Smooth muscle cell (in vitro differentiated cells): ENCODE results near the gene ERMAP. TPM values are rescaled to one million over a fixed set of nuclear protein-coding genes. Genes with fewer than 3 reads are reported as not detected.

ENCODE experiments used
- DNase-seq: peaks from one replicate; lab custom pipeline; 2025; ENCODE audit not compliant: unreplicated experiment; lab: John Stamatoyannopoulos, UW
- H2AFZ ChIP-seq: fragments of 200-600 bp; sonication (generic); 2 replicates; pipeline ENCODE4 v1.6.0; 2016; ENCODE audit warnings: antibody characterized with exemption, low read depth, mild to moderate bottlenecking
- H3F3A ChIP-seq: fragments of 200-600 bp; sonication (generic); 2 replicates; pipeline ENCODE4 v1.6.0; 2017; ENCODE audit warnings: antibody characterized with exemption, low read depth
- H3K27ac ChIP-seq: fragments of 200-600 bp; sonication (generic); 2 replicates; pipeline ENCODE4 v1.5.1; 2016; ENCODE audit warnings: low read depth, mild to moderate bottlenecking
- H3K27me3 ChIP-seq: fragments of 200-600 bp; sonication (generic); 2 replicates; pipeline ENCODE4 v1.6.1; 2016; ENCODE audit warnings: low read depth, mild to moderate bottlenecking
- H3K36me3 ChIP-seq: fragments of 200-600 bp; sonication (generic); 2 replicates; pipeline ENCODE4 v1.5.1; 2016; ENCODE audit warnings: low read depth
- H3K4me1 ChIP-seq: fragments of 200-600 bp; sonication (generic); 2 replicates; pipeline ENCODE4 v1.5.1; 2016; ENCODE audit warnings: low read depth
- H3K4me2 ChIP-seq: fragments of 200-600 bp; sonication (generic); 2 replicates; pipeline ENCODE4 v1.6.0; 2016; ENCODE audit warnings: mild to moderate bottlenecking
- H3K4me3 ChIP-seq: fragments of 200-600 bp; sonication (generic); 2 replicates; pipeline ENCODE4 v1.5.1; 2016; ENCODE audit warnings: mild to moderate bottlenecking
- H3K79me2 ChIP-seq: fragments of 200-600 bp; sonication (generic); 2 replicates; pipeline ENCODE4 v1.6.0; 2016; ENCODE audit warnings: low read depth, mild to moderate bottlenecking
- H3K9ac ChIP-seq: fragments of 200-600 bp; sonication (generic); 2 replicates; pipeline ENCODE4 v1.6.0; 2016; ENCODE audit warnings: low read depth
- H3K9me3 ChIP-seq: fragments of 200-600 bp; sonication (generic); replicated peaks from 2 replicates; pipeline ENCODE4 v1.5.1; 2016; ENCODE audit warnings: low read depth
- H4K20me1 ChIP-seq: fragments of 200-600 bp; sonication (generic); 2 replicates; pipeline ENCODE4 v1.6.0; 2016; ENCODE audit warnings: low read depth
- CTCF ChIP-seq: fragments of 200-600 bp; sonication (generic); IDR thresholded peaks from 2 replicates; pipeline ENCODE4 v1.5.1; 2017; ENCODE audit warnings: borderline replicate concordance, mild to moderate bottlenecking, antibody characterized with exemption; ENCODE audit not compliant: insufficient read depth, poor library complexity, severe bottlenecking
- WGBS: methylation state at CpG from one replicate; pipeline ENCODE4 v1.1.7; 2016; ENCODE audit warnings: low lambda C conversion rate; 5-methylcytosine and 5-hydroxymethylcytosine counted together
- polyA plus RNA-seq: library from polyadenylated mRNA; unstranded; fragments of >200 nt; fragmentation: Nextera tagmentation; extraction: Ambion mirVana; gene quantifications from 2 replicates; pipeline ENCODE4 v1.2.1, GENCODE V29; 2016
- total RNA-seq: library from RNA; depleted of rRNA; stranded (reverse); fragments of >200 nt; gene quantifications from 2 replicates; pipeline ENCODE4 v1.2.3, GENCODE V29; 2014

The ERMAP gene
- total and polyA plus RNA-seq, 2 experiments from 2014 or later, result 4.1 to 5.1 TPM

- H2AFZ ChIP-seq, result no peak overlapping the region
- no peaks in the 10 kb centered on the region for H3F3A ChIP-seq
- no peaks in the 10 kb centered on the region for H3K36me3 ChIP-seq
- H3K9ac ChIP-seq, result no peak overlapping the region
- no peaks in the 10 kb centered on the region for H3K4me1 ChIP-seq
- H3K79me2 ChIP-seq, result no peaks in the 10 kb centered on the region
- WGBS, result 63% methylated on average over 4 of the region's 4 CpGs
- no peak overlapping the region for H3K4me3 ChIP-seq
- no peak for DNase-seq
- no peak for TF ChIP-seq CTCF
- H3K9me3 ChIP-seq, result no peaks in the 10 kb centered on the region
- peaks cover 13% of the 10 kb centered on the region for H3K27me3 ChIP-seq
- H4K20me1 ChIP-seq, result no peaks in the 10 kb centered on the region
- H3K27ac ChIP-seq, result no peak overlapping the region
- H3K4me2 ChIP-seq, result no peak overlapping the region
Measured at GRCh38 chr1:42880384-42880783, 63.5 kb downstream of the ERMAP start.

- H3K4me2 ChIP-seq, result no peak overlapping the region
- no peaks in the 10 kb centered on the region for H3K36me3 ChIP-seq
- no peak for TF ChIP-seq CTCF
- H3K9me3 ChIP-seq, result no peaks in the 10 kb centered on the region
- no peaks in the 10 kb centered on the region for H3F3A ChIP-seq
- no peak overlapping the region for H3K27ac ChIP-seq
- WGBS, result 92% methylated on average over 16 of the region's 16 CpGs
- no peaks in the 10 kb centered on the region for H3K27me3 ChIP-seq
- H4K20me1 ChIP-seq, result no peaks in the 10 kb centered on the region
- no peak overlapping the region for H3K9ac ChIP-seq
- H3K4me1 ChIP-seq, result no peaks in the 10 kb centered on the region
- no peak overlapping the region for H2AFZ ChIP-seq
- no peak for DNase-seq
- H3K79me2 ChIP-seq, result no peaks in the 10 kb centered on the region
- no peak overlapping the region for H3K4me3 ChIP-seq
Measured at GRCh38 chr1:42886046-42886739, 69.3 kb downstream of the ERMAP start.

- Histone ChIP-seq H3K79me2 (no peaks in the 10 kb centered on the region), H3K9ac (no peak overlapping the region), H3K27ac (no peak overlapping the region), H3K27me3 (no peaks in the 10 kb centered on the region), H3K4me1 (no peaks in the 10 kb centered on the region), H3K4me2 (no peak overlapping the region), H3K9me3 (no peaks in the 10 kb centered on the region), H3K4me3 (no peak overlapping the region), H3F3A (no peaks in the 10 kb centered on the region), H4K20me1 (no peaks in the 10 kb centered on the region), H3K36me3 (no peaks in the 10 kb centered on the region), H2AFZ (no peak overlapping the region)
- no peak for TF ChIP-seq CTCF
- no peak for DNase-seq
- WGBS, result 96% methylated on average over 21 of the region's 21 CpGs
Measured at GRCh38 chr1:42886800-42887199, 69.9 kb downstream of the ERMAP start.

- WGBS, result 94% methylated on average over 20 of the region's 20 CpGs
- no peak for DNase-seq
- Histone ChIP-seq H3K36me3 (no peaks in the 10 kb centered on the region), H3K4me1 (no peaks in the 10 kb centered on the region), H3K27ac (no peak overlapping the region), H3K27me3 (no peaks in the 10 kb centered on the region), H3F3A (no peaks in the 10 kb centered on the region), H2AFZ (no peak overlapping the region), H3K4me2 (no peak overlapping the region), H3K9me3 (no peaks in the 10 kb centered on the region), H3K79me2 (no peaks in the 10 kb centered on the region), H3K4me3 (no peak overlapping the region), H4K20me1 (no peaks in the 10 kb centered on the region), H3K9ac (no peak overlapping the region)
- no peak for TF ChIP-seq CTCF
Measured at GRCh38 chr1:42887366-42887765, 70.4 kb downstream of the ERMAP start.
